IPS-NIHi7 (cell line): Measurements from ENCODE around the gene VPS45.

Experiments
- DNase-seq: peaks from one replicate; pipeline ENCODE4 v3.0.0; 2012; ENCODE audit warnings: mixed read lengths; ENCODE audit errors: extremely low spot score

VPS45 gene

DNA sequence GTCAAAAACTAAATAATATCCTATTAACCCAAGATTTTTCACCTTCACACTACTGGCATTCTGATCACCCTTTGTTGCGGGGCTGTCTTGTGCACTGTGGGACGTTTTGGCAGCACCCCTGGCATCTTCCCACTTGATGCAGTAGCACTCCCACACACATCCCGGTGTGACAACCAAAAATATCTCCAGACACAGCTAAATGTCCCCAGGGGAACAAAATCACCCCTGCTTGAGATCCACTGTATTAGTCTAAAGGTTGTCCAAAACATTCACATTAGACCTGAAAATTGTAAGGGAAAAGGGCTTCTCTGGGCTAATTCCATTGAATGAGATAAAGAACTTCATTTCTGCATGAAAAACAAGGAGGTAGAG is 120.0 kb downstream of the VPS45 start:
- no peak for DNase-seq

DNA sequence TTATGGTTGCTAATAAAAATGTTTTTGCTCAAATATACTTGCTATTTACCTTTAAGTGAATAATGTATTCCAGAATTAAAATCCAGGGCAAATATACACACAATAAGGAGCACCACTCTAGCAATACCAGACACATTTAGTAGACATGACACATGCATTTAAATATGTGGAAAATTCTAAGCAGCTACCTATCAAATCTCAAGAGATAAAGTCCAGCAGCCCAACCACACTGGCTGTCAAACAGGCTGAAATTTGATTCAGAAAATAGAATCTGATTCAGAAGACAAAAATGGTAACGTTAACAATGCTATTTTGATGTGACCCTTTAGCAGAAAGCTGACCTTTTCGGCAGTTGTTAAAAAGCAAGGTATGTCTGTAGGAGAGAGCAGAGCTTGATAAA is 124.4 kb downstream of the VPS45 start:
- no peak for DNase-seq

DNA sequence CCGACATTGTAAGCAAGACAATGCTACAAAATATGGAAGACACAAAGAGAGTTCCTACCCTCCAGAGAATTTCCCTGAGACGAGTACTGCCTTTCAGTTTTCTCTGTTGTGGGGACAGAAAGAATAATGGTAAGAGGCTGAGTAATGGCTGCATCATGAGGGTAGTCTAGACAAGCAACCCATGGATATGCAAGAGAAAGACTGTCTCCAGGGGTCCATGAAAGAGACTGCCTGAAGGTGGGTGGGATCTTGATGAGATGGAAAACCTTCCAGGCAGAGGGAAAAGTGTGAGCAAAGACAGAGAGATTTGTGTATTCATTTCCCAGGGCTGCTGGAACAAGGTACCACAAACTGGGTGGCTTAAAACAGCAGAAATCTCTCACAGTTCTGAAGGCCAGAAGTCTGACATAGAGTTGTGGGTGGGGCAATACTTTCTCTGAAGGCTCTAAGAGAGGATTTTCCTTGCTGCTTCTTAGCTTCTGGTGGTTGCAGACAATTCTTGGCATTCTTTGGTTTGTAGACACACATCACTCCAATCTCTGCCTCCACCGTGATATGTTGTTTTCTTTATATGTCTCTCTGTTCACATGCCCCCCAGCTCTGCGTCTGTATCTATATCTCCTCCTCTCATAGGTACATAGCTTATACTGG is 126.9 kb downstream of the VPS45 start:
- DNase-seq: no peak
